GM19324 (cell line): Measurements from ENCODE around the gene TTLL1.

Experiments used
- ATAC-seq: cut with Tn5 transposase; IDR thresholded peaks from one replicate; pipeline ENCODE4 v1.9.1; 2021; ENCODE audit warnings: mild to moderate bottlenecking, moderate library complexity; ENCODE audit not compliant: unreplicated experiment, low FRiP score

The TTLL1 gene

GRCh38 chr22:43088984-43089717, at the start of gene TTLL1:
TSS of gene TTLL1 (minus strand) at chr22:43089391. CDS start at chr22:43075586, 13,805 bp downstream.
- peak; percentile 84 for ATAC-seq

GRCh38 chr22:43136801-43137200, 47.6 kb upstream of the TTLL1 start:
- ATAC-seq: no peak

- ATAC-seq: no peak
These were observed 47.1 kb upstream of the TTLL1 start for GRCh38 chr22:43136255-43136654.

GRCh38 chr22:43135565-43135964, 46.4 kb upstream of the TTLL1 start:
- ATAC-seq: no peak

- ATAC-seq: no peak
These were observed 45.4 kb upstream of the TTLL1 start for GRCh38 chr22:43134553-43134952.

- no peak for ATAC-seq
These were observed 44.2 kb upstream of the TTLL1 start for GRCh38 chr22:43133401-43133800.

- ATAC-seq: no peak
These were observed 42.7 kb upstream of the TTLL1 start for GRCh38 chr22:43131773-43132501.

- no peak for ATAC-seq
These were observed 40.5 kb upstream of the TTLL1 start for GRCh38 chr22:43129426-43130425.

GRCh38 chr22:43128928-43129424, 39.8 kb upstream of the TTLL1 start:
- no peak for ATAC-seq

GRCh38 chr22:43128116-43128515, 38.9 kb upstream of the TTLL1 start:
- no peak for ATAC-seq

- no peak for ATAC-seq
These were observed 38.1 kb upstream of the TTLL1 start for GRCh38 chr22:43127166-43127908.

- ATAC-seq: no peak
These were observed 37.4 kb upstream of the TTLL1 start for GRCh38 chr22:43126501-43127165.

- peak; percentile 77 for ATAC-seq
These were observed 29.8 kb upstream of the TTLL1 start for GRCh38 chr22:43118953-43119458.

GRCh38 chr22:43118024-43118849, 29.0 kb upstream of the TTLL1 start:
- peak; percentile 9 for ATAC-seq

- no peak for ATAC-seq
These were observed 27.7 kb upstream of the TTLL1 start for GRCh38 chr22:43116932-43117331.

GRCh38 chr22:43114958-43115357, 25.8 kb upstream of the TTLL1 start:
- no peak for ATAC-seq

GRCh38 chr22:43113526-43114251, 24.5 kb upstream of the TTLL1 start:
- no peak for ATAC-seq
